HG03439 (cell line): Measurements from ENCODE around the gene MRM1.
"Not testable (repeated sequence)": the region's sequence is repeated elsewhere in the genome, so short reads cannot be mapped to it uniquely, and the experiment has no call there.

Experiments
- ATAC-seq: cut with Tn5 transposase; IDR thresholded peaks from one replicate; pipeline ENCODE4 v1.9.1; 2021; ENCODE audit warnings: mild to moderate bottlenecking, moderate library complexity; ENCODE audit not compliant: unreplicated experiment

Gene MRM1

GRCh38 chr17:36600465-36600864 is 918 bp upstream of the MRM1 start:
- ATAC-seq = no peak

DNA sequence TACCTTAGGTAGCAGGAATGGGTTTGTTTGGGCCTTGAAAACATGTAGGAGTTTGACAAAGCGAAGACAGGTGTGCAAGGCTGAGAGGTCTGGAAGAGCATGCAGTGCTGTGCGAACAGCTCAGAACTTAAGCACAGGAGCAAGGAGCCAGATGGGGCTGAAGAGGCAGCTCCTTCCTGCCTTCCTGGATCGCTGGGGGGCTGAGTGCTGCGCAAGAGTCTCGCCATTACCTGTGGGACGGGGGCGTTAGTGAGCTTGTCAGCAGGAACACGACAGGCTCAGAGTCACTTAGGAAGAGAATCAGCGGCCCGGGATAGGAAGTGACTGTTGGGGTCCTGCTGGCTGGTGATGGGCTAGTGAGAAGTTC is 464 bp upstream of the MRM1 start:
- no peak for ATAC-seq

GRCh38 chr17:36602030-36602748 is 806 bp downstream of the MRM1 start:
- no peak for ATAC-seq

DNA sequence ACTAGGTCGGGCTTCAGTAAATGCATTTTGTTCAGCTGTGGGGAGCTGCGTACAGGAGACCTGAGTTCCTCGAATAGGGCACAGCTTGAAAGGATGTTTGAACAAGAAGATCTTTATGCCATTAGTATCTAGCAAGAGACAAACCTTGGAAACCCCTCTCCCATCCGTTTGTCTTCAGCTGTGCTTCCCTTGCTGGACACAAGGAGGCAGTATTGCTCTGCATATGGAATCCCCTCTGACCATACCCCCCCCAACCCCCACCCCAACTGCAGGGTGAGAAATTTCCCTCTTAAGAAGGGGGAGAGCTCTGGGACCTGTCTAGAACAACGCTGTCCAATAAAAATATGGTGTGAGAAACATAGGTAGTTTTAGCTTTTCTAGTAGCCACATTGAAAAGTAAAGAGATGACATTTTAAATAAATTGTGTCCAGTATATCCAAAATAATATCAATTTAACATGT is 1.6 kb downstream of the MRM1 start:
- no peak for ATAC-seq

DNA sequence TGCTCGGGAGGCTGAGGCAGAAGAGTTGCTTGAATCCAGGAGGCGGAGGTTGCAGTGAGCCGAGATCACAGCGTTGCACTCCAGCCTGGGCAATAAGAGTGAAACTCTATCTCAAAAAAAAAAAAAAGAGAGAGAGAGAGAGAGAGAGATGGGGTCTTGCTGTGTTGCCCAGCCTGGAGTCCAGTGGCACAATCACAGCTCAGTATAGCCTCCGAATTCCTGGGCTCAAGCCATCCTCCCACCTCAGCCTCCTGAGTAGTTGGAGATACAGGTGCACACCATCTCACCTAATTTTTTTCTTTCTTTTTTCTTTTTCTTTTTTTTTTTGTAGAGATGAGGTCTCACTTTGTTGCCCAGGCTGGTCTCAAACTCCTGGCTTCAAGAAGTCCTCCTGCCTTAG is 3.6 kb downstream of the MRM1 start:
- not testable (repeated sequence) for ATAC-seq

DNA sequence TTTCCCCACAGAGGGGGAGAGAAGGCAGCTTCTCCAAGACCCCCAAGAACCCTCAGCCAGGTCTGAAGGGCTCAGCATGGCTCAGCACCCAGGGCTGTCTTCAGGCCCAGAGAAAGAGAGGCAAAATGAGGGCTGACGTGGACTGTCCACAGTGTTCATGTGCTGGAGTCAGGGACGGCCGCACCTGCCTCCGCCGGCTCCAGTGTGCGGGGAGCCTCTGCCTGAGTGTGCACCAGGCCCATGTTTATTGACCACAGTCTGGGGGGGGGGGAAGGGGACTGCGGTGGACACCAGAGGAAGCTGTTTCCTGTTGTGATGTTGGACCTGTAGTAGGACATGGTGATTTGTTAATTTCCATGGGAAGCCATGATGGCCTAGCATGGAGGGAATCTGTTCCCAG is 6.9 kb downstream of the MRM1 start:
- ATAC-seq = no peak

DNA sequence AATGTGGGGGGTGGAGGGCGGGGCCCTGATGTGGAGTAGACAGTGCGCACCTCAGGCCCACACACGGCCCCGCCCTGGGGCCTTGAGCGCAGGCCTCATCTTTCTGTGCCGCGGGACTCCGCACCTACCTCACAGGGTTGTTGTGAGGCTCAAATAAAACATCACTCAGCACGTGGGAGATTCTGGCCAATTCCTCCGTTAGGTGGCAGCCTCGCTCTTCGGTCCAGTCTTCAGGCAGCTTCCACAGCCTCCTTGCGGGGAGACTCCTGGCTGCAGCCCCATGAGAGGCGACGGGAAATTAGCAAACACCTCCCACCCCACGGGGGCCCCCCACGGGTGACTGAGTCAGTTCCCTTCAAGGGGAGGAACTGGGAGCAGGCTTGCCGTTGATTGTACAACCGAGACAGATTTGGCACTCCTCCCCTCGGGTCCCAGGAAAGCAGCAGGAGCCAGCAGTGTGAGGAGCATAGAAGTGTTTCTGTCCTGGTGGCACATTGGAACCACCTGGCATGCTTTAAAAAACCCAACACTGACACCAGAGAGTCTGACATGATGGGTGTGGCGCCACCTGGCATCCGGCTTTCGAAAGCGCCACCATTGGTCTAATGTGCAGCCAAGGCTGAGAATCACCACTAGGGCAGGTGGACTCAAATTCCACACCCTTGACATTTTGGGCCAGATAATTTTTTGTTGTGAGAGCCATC is 7.6 kb downstream of the MRM1 start:
- ATAC-seq = no peak

- no peak for ATAC-seq
Observed at GRCh38 chr17:36609498-36609862, 8.1 kb downstream of the MRM1 start.

GRCh38 chr17:36610474-36610873 is 9.1 kb downstream of the MRM1 start:
- no peak for ATAC-seq

DNA sequence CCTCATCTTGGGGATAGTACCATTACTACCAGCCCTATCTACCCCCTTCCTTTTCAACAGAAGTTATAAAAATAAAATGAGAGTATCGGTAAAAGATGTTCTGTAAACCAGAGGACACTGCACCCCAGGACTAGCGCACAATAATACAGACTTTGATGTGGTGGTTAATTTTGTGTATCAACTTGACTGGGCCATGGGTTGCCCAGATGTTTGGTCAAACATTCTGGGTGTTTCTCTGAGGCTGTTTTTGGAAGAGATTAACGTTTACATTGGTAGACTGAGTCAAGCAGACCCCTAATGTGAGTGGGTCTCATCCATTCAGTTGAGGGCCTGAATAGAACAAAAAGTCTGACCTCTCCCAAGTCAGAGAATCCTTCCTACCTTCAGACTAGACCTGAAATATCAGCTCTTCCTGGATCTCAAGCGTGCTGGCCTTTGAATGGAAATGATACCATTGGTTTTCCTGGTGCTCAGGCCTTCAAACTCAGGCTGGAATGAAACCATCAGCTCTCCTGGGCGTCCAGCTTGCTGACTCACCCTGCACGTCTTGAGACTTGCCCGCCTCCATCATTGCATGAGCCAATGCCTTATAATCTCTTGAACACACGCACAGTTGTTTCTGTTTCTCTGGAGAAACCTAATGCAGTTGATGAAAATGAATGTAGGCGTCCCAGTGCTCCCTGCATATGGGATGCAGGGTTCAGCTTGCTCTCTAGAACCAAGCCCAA is 10.1 kb downstream of the MRM1 start:
- ATAC-seq = no peak

GRCh38 chr17:36612323-36612722 is 10.9 kb downstream of the MRM1 start:
- no peak for ATAC-seq

DNA sequence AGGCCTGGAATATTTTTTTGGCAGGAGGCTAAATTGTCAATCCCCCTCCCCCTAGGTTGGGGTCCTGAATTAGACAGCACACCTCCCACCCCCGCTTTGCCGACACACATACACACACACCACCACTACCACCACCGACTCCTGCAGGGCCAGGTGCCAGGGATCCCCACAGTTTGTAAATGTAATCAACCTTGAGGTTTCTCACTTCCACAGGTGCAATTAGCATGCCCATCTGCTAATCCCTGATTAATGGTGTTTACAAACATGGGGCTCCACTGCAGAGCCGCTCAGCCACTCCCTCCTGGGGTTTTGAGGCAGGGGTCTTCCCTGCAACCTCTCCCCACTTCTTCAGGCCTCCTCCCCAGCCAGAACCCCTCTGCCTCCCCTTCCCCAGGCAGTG is 11.8 kb downstream of the MRM1 start:
- no peak for ATAC-seq

- no peak for ATAC-seq
Observed at GRCh38 chr17:36614081-36614480, 12.7 kb downstream of the MRM1 start.

GRCh38 chr17:36614933-36615332 is 13.6 kb downstream of the MRM1 start:
- ATAC-seq = no peak

- no peak for ATAC-seq
Observed at GRCh38 chr17:36616061-36617029, 15.0 kb downstream of the MRM1 start.

DNA sequence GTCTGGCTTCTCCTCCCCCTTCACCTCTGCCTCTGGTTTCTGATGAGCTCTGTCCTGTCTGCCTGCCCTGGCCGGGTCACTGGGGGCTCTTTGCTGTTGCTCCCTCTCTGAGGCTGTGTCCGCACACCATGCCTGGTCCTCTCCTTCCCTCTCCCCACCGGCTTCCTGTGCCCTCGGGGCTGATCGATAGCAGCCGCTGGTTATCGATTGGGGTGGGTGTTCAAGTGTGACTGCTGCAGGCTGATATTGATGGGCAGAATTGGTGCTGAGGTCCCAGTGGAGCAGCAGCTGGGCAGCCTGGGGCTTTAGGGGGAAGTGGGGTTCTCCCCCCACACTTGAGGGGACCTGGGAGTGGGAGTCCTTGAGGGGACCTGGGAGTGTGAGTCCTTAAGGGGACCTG is 16.4 kb downstream of the MRM1 start:
- no peak for ATAC-seq

- no peak for ATAC-seq
Observed at GRCh38 chr17:36623281-36623680, 21.9 kb downstream of the MRM1 start.

- ATAC-seq = no peak
Observed at GRCh38 chr17:36625188-36625587, 23.8 kb downstream of the MRM1 start.

DNA sequence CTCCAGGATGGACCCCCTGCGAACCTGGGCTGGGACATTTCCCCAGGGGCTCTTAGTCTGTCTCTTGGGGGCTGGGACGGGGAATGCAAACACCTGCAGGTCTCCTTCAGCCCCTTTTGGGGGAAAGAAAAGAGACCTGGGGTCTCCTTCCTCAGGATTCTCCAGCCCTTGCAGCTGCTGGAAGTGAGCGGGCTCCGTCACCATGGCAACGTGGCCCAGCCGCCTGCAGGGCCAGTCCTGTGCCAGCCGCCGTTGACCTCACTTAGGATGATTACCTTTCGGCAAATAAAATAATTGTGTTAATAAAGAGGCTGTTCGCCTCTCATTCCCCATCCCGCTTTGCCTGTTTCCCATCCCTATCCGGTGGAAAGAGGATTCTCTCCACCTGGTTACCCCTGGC is 25.7 kb downstream of the MRM1 start:
- no peak for ATAC-seq

DNA sequence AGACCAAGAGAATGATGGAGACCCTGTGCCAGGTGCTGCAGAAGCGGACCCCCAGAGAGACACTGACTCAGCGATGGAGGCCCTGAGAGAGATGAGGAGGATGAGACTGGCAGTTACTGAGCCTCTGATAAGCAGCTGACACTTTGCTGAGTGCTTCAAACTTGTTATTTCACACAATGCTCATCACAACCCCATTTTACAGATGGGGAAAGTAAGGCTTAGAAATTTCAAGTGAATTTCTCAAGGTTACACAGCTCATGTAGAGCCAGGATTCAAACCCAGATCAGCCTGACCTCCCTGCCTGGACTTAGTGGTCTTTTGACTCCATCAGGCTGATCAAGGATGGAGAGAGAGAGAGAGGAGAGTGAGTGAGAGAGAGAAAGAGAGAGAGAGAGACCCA is 27.2 kb downstream of the MRM1 start:
- ATAC-seq = no peak
